C1 segment of cervical spinal cord (tissue), 14 donors: ENCODE results near the gene LIN9.
"Not testable (repeated sequence)": the region's sequence is repeated elsewhere in the genome, so short reads cannot be mapped to it uniquely, and the experiment has no call there.

Experiments used
- DNase-seq, 14 donors: peaks; one replicate each; lab custom pipeline; 2025; lab: John Stamatoyannopoulos, UW

The LIN9 gene

DNA sequence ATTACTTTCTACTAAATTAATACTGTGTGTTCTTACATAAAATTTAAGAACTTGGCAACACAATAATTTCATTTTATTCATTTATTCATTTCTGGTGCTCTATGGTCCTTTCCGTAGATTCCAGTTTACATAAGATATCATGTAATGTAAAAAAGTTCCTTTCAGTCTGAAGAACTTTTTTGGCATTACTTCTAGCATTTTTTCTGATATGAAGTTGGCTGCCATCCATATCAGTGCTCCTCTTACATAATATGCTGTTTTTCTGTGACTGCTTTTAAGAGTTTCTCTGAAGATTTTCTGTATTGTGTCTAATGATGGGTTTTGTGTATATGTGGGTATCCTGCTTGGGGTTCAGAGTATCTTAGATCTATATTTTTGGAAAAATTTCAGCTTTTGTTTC is 34.8 kb downstream of the LIN9 start:
- DNase-seq, result no peak

GRCh38 chr1:226272233-226272902 is 36.6 kb downstream of the LIN9 start:
- DNase-seq, result not testable (repeated sequence)

GRCh38 chr1:226268421-226269124 is 40.4 kb downstream of the LIN9 start:
- no peak for DNase-seq

- DNase-seq, result no peak
Measured at GRCh38 chr1:226261818-226262217, 47.1 kb downstream of the LIN9 start.

DNA sequence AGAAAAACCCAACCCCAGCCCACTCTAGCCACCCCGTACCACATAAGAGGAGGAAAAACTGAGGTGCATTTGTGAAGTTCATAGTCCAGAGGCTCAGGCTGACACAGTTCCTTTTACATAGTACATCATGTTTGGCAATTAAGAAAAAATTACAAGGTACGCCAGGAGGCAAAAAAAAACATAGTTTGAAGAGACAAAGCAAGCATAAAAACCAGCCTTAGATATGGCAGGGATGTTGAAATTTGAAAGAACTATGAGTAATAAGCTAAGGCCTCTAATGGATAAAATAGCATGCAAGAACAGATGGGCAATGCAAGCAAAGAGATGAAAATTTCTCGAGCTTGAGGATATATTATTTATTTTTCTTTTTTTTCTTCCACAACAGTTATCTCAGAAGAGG is 53.6 kb downstream of the LIN9 start:
- no peak for DNase-seq

DNA sequence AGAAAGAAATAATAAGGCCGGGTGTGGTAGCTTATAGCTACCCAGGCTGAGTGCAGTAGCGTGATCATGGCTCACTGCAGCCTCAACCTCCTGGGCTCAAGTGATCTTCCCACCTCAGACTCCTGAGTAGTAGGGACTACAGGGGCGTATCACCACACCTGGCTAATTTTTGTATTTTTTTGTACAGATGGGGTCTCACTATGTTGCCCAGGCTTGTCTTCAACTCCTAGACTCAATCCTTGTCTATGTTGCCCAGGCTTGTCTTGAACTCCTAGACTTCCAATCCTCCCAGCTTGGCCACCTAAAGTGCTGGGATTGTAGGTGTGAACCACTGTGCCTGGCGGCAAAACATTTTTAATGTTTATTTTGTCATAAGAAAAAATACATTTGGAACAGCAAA is 55.0 kb downstream of the LIN9 start:
- no peak for DNase-seq

- not testable (repeated sequence) for DNase-seq
Measured at GRCh38 chr1:226252841-226253240, 56.1 kb downstream of the LIN9 start.

GRCh38 chr1:226250511-226250910 is 58.5 kb downstream of the LIN9 start:
- DNase-seq, result no peak

DNA sequence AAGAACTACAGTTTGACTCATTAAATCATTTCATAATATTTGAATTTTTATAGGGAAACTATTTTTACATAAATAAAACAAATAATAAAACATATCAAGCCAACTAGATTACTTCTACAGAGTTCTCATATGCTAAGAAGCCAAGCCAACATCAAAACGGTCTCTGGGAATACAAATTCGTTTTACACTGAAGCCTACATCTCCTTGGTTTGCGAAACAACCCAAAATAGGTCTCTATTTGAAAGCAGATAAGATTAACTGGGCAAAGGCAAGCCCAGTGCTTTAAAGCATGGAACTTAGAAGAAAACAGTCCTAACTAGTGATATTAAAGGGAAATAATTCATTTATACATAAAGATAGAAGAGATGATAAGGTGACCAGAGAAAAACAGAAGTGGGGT is 60.2 kb downstream of the LIN9 start:
- DNase-seq, result no peak

GRCh38 chr1:226248091-226248490 is 60.9 kb downstream of the LIN9 start:
- DNase-seq, result no peak

DNA sequence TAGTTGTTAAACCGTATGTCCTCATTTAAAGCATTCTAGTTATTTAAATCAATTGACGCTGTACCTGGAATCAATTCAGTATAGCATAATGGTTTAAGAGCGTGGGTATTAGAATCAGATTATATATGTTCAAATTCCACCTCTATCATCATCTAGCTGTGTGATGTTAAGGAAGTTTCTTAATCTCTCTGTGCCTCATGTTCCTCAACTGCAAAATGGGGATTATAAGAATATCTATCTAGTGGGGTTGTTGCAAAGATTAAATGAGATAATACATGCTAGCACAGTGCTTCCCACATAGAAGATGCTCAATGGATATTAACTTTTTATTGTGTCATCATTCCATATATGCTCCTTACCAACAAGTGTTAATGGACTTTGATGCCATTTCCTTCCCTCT is 69.5 kb downstream of the LIN9 start:
- DNase-seq, result no peak

GRCh38 chr1:226236826-226237225 is 72.1 kb downstream of the LIN9 start:
- no peak for DNase-seq

DNA sequence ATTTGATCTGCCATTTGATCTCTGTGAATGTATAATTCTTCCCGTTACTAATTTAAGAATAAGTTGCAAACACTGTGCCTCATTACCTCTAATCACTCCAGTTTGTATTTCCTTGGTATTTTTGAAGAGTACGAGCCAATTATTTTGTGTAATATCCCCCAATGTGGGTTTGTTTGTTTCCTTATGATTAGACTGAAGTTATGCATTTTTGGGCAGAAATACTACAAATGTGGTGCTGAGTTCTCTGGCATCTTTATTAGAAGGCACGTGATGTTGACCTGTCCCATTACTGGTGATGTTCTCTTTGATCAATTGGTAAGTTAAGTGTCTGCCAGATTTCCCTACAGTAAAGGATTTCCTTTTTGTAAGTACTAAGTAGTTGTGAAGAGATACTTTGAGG is 75.2 kb downstream of the LIN9 start:
- DNase-seq, result no peak

- DNase-seq, result no peak
Measured at GRCh38 chr1:226233293-226233692, 75.7 kb downstream of the LIN9 start.

GRCh38 chr1:226226601-226227000 is 82.4 kb downstream of the LIN9 start:
- no peak for DNase-seq

- DNase-seq, result no peak
Measured at GRCh38 chr1:226223786-226224244, 85.1 kb downstream of the LIN9 start.

DNA sequence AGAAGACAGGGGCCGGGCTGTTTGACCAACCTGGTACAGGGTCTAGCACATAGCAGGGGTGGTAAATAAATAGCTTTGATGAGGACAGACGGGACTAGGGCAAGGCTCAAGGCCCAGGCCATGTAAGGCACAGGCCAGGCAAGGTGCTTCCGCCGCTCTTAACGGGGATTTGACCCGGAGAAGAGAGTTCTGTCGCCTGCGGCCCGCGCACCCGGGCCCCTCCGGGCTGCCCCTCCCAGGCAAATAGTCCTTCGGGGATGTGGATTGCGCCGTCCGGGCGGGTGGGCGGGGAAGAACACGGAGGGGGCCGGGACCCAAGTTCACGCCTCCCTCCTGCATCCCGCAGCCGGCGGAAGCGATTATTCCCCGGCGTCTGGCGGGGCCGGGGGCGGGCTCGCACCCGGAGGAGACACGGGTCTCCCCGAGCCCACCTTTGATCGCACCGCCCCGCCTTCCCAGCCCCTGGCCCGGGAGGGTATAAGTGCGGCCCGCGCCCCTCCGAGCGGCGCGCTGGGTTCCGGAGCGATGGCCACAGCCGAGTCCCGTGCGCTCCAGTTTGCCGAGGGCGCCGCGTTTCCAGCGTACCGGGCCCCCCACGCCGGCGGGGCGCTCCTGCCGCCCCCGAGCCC is 85.7 kb downstream of the LIN9 start, which contains the start of gene MIXL1:
MIXL1 (plus strand) TSS at position 508 of the 629 bp plus-strand sequence; CDS start at position 526, 18 bp downstream.
- DNase-seq, result no peak

DNA sequence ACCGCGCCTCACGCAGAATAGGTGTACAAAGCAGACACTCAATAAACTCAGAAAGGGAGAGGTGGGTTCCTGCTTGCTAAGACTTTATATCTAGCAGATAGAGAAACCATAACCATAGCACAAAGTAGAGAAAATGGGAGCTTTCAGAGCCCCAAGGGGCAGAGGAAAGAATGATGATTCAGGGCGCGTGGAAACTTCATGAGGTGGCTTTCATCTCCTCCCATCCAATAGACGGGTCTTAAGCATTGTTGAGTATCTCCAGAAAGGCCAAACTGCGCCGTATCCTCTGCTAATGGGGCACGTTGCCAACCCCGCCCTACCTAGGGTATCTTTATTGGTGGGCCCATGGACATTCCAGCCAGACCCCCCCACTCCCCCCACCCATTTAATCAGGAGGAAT is 86.3 kb downstream of the LIN9 start:
- no peak for DNase-seq

DNA sequence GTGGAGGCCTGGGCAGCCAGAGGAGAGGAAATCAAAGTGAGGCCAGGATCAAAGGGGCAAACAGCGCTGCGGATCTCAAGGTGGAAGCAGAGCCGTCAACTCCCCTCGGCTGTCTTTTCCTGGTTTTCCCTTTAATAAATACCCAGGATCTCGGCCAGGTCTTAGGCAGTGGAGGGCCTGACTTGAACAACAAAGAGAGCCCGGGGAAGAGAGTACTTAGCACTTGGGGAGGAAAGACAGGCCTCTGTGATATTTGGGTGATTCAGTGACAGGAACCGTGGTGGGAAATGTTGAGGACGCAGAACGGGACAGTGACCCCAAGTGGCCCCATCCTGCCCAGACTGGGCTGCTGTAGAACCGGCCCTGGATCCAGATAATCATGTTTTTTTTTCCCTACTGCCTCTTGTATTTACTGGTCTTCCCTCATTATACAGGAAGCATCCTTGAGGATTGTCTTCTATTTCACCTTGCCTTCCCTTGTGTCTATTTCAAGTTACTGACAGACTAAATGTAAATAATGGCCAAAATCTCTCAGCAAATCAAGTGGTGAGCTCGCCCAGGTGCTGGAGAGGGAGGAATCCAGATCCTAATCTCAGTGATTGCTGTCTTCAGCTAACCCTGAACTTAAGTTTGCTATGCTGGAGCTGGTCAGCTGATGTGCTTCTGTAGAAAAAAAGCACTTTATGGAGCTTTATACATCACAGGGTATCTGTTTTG is 88.3 kb downstream of the LIN9 start:
- DNase-seq, result no peak

DNA sequence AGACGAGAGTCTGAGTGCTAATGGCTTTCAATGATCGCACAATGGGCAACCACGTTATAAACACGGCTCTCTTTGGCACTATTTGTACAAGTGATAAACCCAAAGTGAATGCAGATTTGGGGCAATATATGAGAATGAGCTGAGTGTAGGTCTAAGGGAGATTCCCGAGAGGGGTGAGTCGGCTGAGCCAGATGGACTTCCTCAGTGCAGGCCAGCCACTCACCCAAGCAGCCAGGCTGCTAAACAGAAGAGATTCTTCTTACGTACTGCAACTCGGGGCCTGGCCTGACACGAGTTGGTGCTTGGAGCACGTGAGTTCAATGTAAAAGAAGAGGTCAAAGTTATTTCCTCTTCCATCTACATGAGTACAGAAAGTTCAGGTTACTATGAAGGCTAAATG is 91.7 kb downstream of the LIN9 start:
- DNase-seq, result no peak

DNA sequence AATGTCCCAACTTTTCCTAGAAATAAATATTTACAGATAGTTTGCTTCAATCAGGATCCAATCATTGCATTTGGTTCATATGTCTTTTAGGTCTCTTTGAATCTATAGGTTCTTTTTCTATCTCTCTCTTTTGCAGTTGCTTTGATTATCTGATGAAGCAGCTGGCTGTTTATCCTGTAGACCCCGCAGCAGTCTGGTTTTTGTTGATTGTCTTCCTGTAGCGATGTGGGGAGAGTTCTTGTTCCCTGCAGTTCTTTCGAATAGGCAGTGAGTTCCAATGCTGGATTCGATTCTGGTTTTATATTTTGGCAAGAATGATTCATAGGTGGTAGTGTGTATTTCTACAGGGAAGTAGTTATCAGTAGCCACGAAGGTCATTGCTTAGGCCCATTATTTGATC is 92.9 kb downstream of the LIN9 start:
- no peak for DNase-seq

DNA sequence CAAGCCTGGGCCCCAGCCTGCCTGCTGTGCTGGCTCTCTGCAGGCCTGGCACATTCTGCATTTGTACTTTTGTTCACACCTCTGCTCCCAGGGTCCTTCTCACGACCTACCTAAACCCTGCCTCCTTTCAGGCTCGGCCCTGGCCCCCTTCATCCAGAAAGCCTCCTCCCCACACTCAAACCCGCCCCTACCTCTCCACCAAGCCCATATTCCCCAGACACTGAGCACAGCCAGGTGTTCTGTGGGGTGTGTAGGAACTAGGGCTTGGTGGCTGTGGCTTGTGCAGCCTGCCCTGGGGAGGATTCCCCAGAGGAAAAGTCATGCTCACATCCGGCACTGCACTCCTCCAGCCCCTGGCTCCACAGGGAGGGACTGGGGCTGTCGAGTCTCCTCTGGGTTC is 93.7 kb downstream of the LIN9 start:
- no peak for DNase-seq
